Measurements from ENCODE around the gene CCDC182.

Gene CCDC182

GRCh38 chr17:57758654-57759053 is 13.6 kb upstream of the CCDC182 start:
- in situ Hi-C loops (cut with MboI; ENCODE audit: low sequenced_read_pairs) = no loop called here

- in situ Hi-C loops (cut with MboI; ENCODE audit: low sequenced_read_pairs) = no loop called here
Measured at GRCh38 chr17:57757735-57758134, 12.6 kb upstream of the CCDC182 start.

GRCh38 chr17:57756951-57757350 is 11.9 kb upstream of the CCDC182 start:
- in situ Hi-C loops (cut with MboI; ENCODE audit: low sequenced_read_pairs) = no loop called here

GRCh38 chr17:57755480-57756070 is 10.5 kb upstream of the CCDC182 start:
- in situ Hi-C loops (cut with MboI; ENCODE audit: low sequenced_read_pairs) = no loop called here

GRCh38 chr17:57752031-57752905 is 7.2 kb upstream of the CCDC182 start:
- in situ Hi-C loops (cut with MboI; ENCODE audit: low sequenced_read_pairs) = no loop called here

- in situ Hi-C loops (cut with MboI; ENCODE audit: low sequenced_read_pairs) = no loop called here
Measured at GRCh38 chr17:57751348-57751971, 6.4 kb upstream of the CCDC182 start.

- in situ Hi-C loops (cut with MboI; ENCODE audit: low sequenced_read_pairs) = no loop called here
Measured at GRCh38 chr17:57750895-57751294, 5.8 kb upstream of the CCDC182 start.

- in situ Hi-C loops (cut with MboI; ENCODE audit: low sequenced_read_pairs) = no loop called here
Measured at GRCh38 chr17:57750109-57750871, 5.2 kb upstream of the CCDC182 start.

GRCh38 chr17:57749701-57750100 is 4.6 kb upstream of the CCDC182 start:
- in situ Hi-C loops (cut with MboI; ENCODE audit: low sequenced_read_pairs) = no loop called here

GRCh38 chr17:57747221-57748017 is 2.3 kb upstream of the CCDC182 start:
- in situ Hi-C loops (cut with MboI; ENCODE audit: low sequenced_read_pairs) = no loop called here

GRCh38 chr17:57746221-57746620 is 1.1 kb upstream of the CCDC182 start:
- in situ Hi-C loops (cut with MboI; ENCODE audit: low sequenced_read_pairs) = no loop called here

GRCh38 chr17:57744195-57745170 is 616 bp downstream of the CCDC182 start:
- in situ Hi-C loops (cut with MboI; ENCODE audit: low sequenced_read_pairs) = no loop called here

- in situ Hi-C loops (cut with MboI; ENCODE audit: low sequenced_read_pairs) = no loop called here
Measured at GRCh38 chr17:57740235-57740528, 4.9 kb downstream of the CCDC182 start.

- in situ Hi-C loops (cut with MboI; ENCODE audit: low sequenced_read_pairs) = no loop called here
Measured at GRCh38 chr17:57739402-57740234, 5.5 kb downstream of the CCDC182 start.

GRCh38 chr17:57737450-57737849 is 7.6 kb downstream of the CCDC182 start:
- in situ Hi-C loops (cut with MboI; ENCODE audit: low sequenced_read_pairs) = no loop called here

- in situ Hi-C loops (cut with MboI; ENCODE audit: low sequenced_read_pairs) = no loop called here
Measured at GRCh38 chr17:57735707-57736106, 9.4 kb downstream of the CCDC182 start.

- in situ Hi-C loops (cut with MboI; ENCODE audit: low sequenced_read_pairs) = no loop called here
Measured at GRCh38 chr17:57735230-57735629, 9.9 kb downstream of the CCDC182 start.

- in situ Hi-C loops (cut with MboI; ENCODE audit: low sequenced_read_pairs) = no loop called here
Measured at GRCh38 chr17:57733085-57733484, 12.0 kb downstream of the CCDC182 start.

- in situ Hi-C loops (cut with MboI; ENCODE audit: low sequenced_read_pairs) = no loop called here
Measured at GRCh38 chr17:57732062-57732461, 13.0 kb downstream of the CCDC182 start.
